ENCODE data around the gene NDUFAF7.

- TF ChIP-seq CTCF (conservative IDR thresholded peaks at IDR 0.05; ENCODE audit: low read depth, low read length) = no peak
- TF ChIP-seq EZH2 (IDR thresholded peaks at IDR 0.05; ENCODE audit: borderline replicate concordance, low read depth, low read length, poor library complexity, severe bottlenecking) = no peak
Measured at GRCh38 chr2:37188570-37188969, 42.9 kb upstream of the NDUFAF7 start, which contains the start of gene SULT6B1.

All from A673 (cell line).